22Rv1 (cell line): ENCODE measurements around the gene SCNN1G.
"Not testable (repeated sequence)": the region's sequence is repeated elsewhere in the genome, so short reads cannot be mapped to it uniquely, and the experiment has no call there.

Experiments
- CTCF ChIP-seq: fragments of 450-650 bp; IDR thresholded peaks from 2 replicates; pipeline ENCODE4 v1.5.1; 2017; ENCODE audit warnings: mild to moderate bottlenecking
- ZFX ChIP-seq: fragments of 450-650 bp; IDR thresholded peaks from 2 replicates; pipeline ENCODE4 v1.6.1; 2017; ENCODE audit warnings: antibody characterized with exemption, borderline replicate concordance

GRCh38 chr16:23144393-23144792, 38.2 kb upstream of the SCNN1G start:
- TF ChIP-seq CTCF, ZFX: not testable (repeated sequence)
